Neural cell (in vitro differentiated cells): ENCODE data around the gene SESN1. TPM values are rescaled to one million over a fixed set of nuclear protein-coding genes. Genes with fewer than 3 reads are reported as not detected.

Experiments used
- H2AFZ ChIP-seq: fragments of 200-600, 300-800 bp; sonication (generic), shearing (Covaris generic); 2 replicates; pipeline ENCODE4 v1.6.0; 2014; ENCODE audit warnings: low read depth, mild to moderate bottlenecking, antibody characterized with exemption, low read length, moderate library complexity
- H3F3A ChIP-seq: fragments of 200-600 bp; shearing (Covaris generic); 2 replicates; pipeline ENCODE4 v1.6.1; 2016; ENCODE audit warnings: mild to moderate bottlenecking, moderate library complexity, mixed read lengths, antibody characterized with exemption, low read length; ENCODE audit not compliant: insufficient read depth, poor library complexity, severe bottlenecking
- H3K27ac ChIP-seq: fragments of 200-600, 300-800 bp; sonication (generic), shearing (Covaris generic); 2 replicates; pipeline ENCODE4 v1.5.1; 2014; ENCODE audit warnings: mild to moderate bottlenecking, low read length, moderate library complexity
- H3K27me3 ChIP-seq: fragments of 300-800, 200-600 bp; sonication (generic), shearing (Covaris generic); 2 replicates; pipeline ENCODE4 v1.6.0; 2014; ENCODE audit warnings: mild to moderate bottlenecking, low read depth, low read length, moderate library complexity; ENCODE audit not compliant: insufficient read depth
- H3K36me3 ChIP-seq: fragments of 300-800, 200-600 bp; sonication (generic), shearing (Covaris generic); 2 replicates; pipeline ENCODE4 v1.5.1; 2014; ENCODE audit warnings: mild to moderate bottlenecking, antibody characterized with exemption, low read length, moderate library complexity; ENCODE audit not compliant: insufficient read depth
- H3K4me2 ChIP-seq: fragments of 300-800, 200-600 bp; sonication (generic), shearing (Covaris generic); 2 replicates; pipeline ENCODE4 v1.6.0; 2014; ENCODE audit warnings: mild to moderate bottlenecking, low read length
- H3K4me3 ChIP-seq: fragments of 300-800, 200-600 bp; sonication (generic), shearing (Covaris generic); 2 replicates; pipeline ENCODE4 v1.5.1; 2014; ENCODE audit warnings: mild to moderate bottlenecking, low read length, moderate library complexity
- H3K79me2 ChIP-seq: fragments of 200-600 bp; shearing (Covaris generic); replicated peaks from 2 replicates; pipeline ENCODE4 v1.6.0; 2014; ENCODE audit warnings: mild to moderate bottlenecking, low read length, moderate library complexity; ENCODE audit not compliant: insufficient read depth
- H3K9ac ChIP-seq: fragments of 300-800, 200-600 bp; sonication (generic), shearing (Covaris generic); 2 replicates; pipeline ENCODE4 v1.6.1; 2016; ENCODE audit warnings: mild to moderate bottlenecking, low read length, mixed read lengths
- H3K9me2 ChIP-seq: fragments of 200-600 bp; shearing (Covaris generic); 2 replicates; pipeline ENCODE4 v1.6.1; 2016; ENCODE audit warnings: mild to moderate bottlenecking, low read length, mixed read lengths; ENCODE audit not compliant: insufficient read depth
- H3K9me3 ChIP-seq: fragments of 200-600, 300-800 bp; sonication (generic), shearing (Covaris generic); 2 replicates; pipeline ENCODE4 v1.6.1; 2016; ENCODE audit warnings: mild to moderate bottlenecking, mixed run types, low read length, moderate library complexity, mixed read lengths
- H4K20me1 ChIP-seq: fragments of 200-600 bp; shearing (Covaris generic); 2 replicates; pipeline ENCODE4 v1.6.1; 2016; ENCODE audit warnings: mild to moderate bottlenecking, mixed run types; ENCODE audit not compliant: insufficient read depth
- EP300 ChIP-seq: fragments of 450-650 bp; conservative IDR thresholded peaks from 2 replicates; pipeline ENCODE4 v1.6.1; 2014; ENCODE audit warnings: antibody characterized with exemption, mild to moderate bottlenecking, moderate library complexity; ENCODE audit not compliant: poor library complexity, severe bottlenecking
- EZH2 ChIP-seq: fragments of 200-600, 300-800 bp; shearing (Covaris generic), sonication (generic); IDR thresholded peaks from 2 replicates; pipeline ENCODE4 v1.6.1; 2014; ENCODE audit warnings: antibody characterized with exemption, low read length, borderline replicate concordance, mild to moderate bottlenecking; ENCODE audit not compliant: insufficient read depth, poor library complexity, severe bottlenecking
- MXI1 ChIP-seq: fragments of 450-650 bp; conservative IDR thresholded peaks from 2 replicates; pipeline ENCODE4 v1.6.1; 2014; ENCODE audit warnings: antibody characterized with exemption, mild to moderate bottlenecking; ENCODE audit not compliant: poor library complexity, severe bottlenecking
- POLR2AphosphoS5 ChIP-seq: IDR thresholded peaks from 2 replicates; pipeline ENCODE4 v1.6.1; 2012
- RAD21 ChIP-seq: fragments of 450-650 bp; conservative IDR thresholded peaks from 2 replicates; pipeline ENCODE4 v1.6.1; 2014; ENCODE audit warnings: antibody characterized with exemption, mild to moderate bottlenecking, moderate library complexity
- SMC3 ChIP-seq: fragments of 450-650 bp; conservative IDR thresholded peaks from 2 replicates; pipeline ENCODE4 v1.6.1; 2014; ENCODE audit warnings: antibody characterized with exemption, mild to moderate bottlenecking, moderate library complexity; ENCODE audit not compliant: poor library complexity
- TAF1 ChIP-seq: IDR thresholded peaks from 2 replicates; pipeline ENCODE4 v1.6.1; 2012; ENCODE audit warnings: low read depth
- polyA plus RNA-seq: library from polyadenylated mRNA; depleted of rRNA; stranded (reverse); fragments of >200 nt; gene quantifications from 2 replicates; pipeline ENCODE4 v1.2.3, GENCODE V29; 2014
- TF ChIP-seq, protein P1 (sequence below): fragments of 450-650 bp; IDR thresholded peaks from 2 replicates; pipeline ENCODE4 v1.5.1; 2014; ENCODE audit warnings: antibody characterized with exemption, mild to moderate bottlenecking, moderate library complexity; ENCODE audit not compliant: poor library complexity, severe bottlenecking
- TF ChIP-seq, protein P2 (sequence below): IDR thresholded peaks from 2 replicates; pipeline ENCODE4 v1.6.1; 2012; ENCODE audit warnings: borderline replicate concordance

Gene SESN1
- polyA plus RNA-seq, 1 donor from 2014 or later: 46.4 TPM

DNA sequence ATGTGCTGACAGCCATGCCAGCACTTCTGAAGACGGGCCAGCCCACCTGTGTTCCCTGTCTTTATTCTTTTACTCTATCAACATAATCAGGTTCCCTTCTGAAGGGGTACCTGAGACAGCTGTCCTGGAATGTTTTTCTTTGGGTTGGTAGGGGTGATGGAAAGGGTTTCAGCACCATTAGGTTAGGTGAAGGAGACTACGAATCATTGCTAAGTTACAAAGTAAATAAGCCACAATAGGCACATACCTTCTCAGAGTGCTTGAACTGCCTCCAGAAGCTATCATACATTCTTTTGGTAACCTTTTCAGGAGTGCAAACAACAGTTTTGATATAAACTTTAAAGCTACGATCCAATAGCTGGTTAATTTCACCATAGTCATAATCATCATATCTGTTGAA lies 106.3 kb downstream of the SESN1 start (continued):
- TF ChIP-seq SMC3: no peak

DNA sequence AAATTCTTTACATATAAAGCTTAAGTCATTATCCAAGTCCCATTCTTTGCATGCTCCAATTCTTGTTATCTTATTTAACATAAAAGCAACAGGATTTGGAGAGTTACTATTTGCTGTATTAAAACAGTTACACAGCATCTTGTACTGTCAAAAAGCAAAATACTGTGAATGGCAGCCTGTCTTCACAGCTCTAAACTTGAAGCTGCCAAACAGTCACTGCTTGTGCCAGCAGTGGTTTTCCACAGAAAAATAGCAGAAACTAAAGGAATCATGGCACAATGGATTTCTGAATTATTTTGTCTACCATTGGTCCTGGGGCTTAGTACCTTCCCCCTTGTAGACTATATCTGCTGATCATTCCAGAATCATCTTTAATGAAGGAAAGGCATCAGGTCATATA lies 107.5 kb downstream of the SESN1 start:
- Histone ChIP-seq H3K27me3 (no peaks in the 10 kb centered on the region), H4K20me1 (no peaks in the 10 kb centered on the region), H3K9me3 (no peaks in the 10 kb centered on the region), H3K4me3 (no peak overlapping the region), H3F3A (no peaks in the 10 kb centered on the region), H2AFZ (no peak overlapping the region), H3K9me2 (no peaks in the 10 kb centered on the region), H3K4me2 (no peak overlapping the region), H3K9ac (no peak overlapping the region), H3K27ac (no peak overlapping the region), H3K79me2 (no peaks in the 10 kb centered on the region), H3K36me3 (peaks cover 12% of the 10 kb centered on the region)
- no peak for TF ChIP-seq POLR2AphosphoS5
- TF ChIP-seq SMC3: no peak
- TF ChIP-seq TAF1: no peak
- TF ChIP-seq MXI1: no peak
- no peak for TF ChIP-seq EP300
- no peak for TF ChIP-seq RAD21
- TF ChIP-seq, protein P1, sequence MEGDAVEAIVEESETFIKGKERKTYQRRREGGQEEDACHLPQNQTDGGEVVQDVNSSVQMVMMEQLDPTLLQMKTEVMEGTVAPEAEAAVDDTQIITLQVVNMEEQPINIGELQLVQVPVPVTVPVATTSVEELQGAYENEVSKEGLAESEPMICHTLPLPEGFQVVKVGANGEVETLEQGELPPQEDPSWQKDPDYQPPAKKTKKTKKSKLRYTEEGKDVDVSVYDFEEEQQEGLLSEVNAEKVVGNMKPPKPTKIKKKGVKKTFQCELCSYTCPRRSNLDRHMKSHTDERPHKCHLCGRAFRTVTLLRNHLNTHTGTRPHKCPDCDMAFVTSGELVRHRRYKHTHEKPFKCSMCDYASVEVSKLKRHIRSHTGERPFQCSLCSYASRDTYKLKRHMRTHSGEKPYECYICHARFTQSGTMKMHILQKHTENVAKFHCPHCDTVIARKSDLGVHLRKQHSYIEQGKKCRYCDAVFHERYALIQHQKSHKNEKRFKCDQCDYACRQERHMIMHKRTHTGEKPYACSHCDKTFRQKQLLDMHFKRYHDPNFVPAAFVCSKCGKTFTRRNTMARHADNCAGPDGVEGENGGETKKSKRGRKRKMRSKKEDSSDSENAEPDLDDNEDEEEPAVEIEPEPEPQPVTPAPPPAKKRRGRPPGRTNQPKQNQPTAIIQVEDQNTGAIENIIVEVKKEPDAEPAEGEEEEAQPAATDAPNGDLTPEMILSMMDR: no peak
- TF ChIP-seq EZH2: no peak
- TF ChIP-seq, protein P2, sequence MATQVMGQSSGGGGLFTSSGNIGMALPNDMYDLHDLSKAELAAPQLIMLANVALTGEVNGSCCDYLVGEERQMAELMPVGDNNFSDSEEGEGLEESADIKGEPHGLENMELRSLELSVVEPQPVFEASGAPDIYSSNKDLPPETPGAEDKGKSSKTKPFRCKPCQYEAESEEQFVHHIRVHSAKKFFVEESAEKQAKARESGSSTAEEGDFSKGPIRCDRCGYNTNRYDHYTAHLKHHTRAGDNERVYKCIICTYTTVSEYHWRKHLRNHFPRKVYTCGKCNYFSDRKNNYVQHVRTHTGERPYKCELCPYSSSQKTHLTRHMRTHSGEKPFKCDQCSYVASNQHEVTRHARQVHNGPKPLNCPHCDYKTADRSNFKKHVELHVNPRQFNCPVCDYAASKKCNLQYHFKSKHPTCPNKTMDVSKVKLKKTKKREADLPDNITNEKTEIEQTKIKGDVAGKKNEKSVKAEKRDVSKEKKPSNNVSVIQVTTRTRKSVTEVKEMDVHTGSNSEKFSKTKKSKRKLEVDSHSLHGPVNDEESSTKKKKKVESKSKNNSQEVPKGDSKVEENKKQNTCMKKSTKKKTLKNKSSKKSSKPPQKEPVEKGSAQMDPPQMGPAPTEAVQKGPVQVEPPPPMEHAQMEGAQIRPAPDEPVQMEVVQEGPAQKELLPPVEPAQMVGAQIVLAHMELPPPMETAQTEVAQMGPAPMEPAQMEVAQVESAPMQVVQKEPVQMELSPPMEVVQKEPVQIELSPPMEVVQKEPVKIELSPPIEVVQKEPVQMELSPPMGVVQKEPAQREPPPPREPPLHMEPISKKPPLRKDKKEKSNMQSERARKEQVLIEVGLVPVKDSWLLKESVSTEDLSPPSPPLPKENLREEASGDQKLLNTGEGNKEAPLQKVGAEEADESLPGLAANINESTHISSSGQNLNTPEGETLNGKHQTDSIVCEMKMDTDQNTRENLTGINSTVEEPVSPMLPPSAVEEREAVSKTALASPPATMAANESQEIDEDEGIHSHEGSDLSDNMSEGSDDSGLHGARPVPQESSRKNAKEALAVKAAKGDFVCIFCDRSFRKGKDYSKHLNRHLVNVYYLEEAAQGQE: no peak

DNA sequence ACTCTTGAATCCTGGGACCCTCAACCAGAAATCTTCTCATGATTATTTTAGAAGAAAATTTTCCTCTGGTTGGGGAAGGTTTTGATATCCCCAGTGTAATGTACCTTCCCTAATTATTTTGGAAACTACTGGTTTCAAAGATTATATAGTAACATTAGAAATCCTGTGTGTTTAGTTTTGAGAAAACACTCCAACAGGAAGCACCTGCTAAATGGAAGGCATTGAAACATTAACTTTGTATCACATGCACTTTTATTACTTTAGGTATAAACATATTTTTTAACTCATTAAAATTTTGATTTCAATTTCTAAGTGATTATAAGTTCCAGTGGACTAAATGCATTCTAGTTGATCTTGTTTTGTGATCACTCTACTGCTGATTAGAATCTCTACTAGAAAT lies 109.3 kb downstream of the SESN1 start:
- Histone ChIP-seq H3K27ac (no peak overlapping the region), H2AFZ (no peak overlapping the region), H3K27me3 (no peaks in the 10 kb centered on the region), H3K9ac (no peak overlapping the region), H3K4me3 (no peak overlapping the region), H3K79me2 (no peaks in the 10 kb centered on the region), H3K9me3 (no peaks in the 10 kb centered on the region), H4K20me1 (no peaks in the 10 kb centered on the region), H3K4me2 (no peak overlapping the region), H3K36me3 (peaks cover 12% of the 10 kb centered on the region), H3K9me2 (no peaks in the 10 kb centered on the region), H3F3A (no peaks in the 10 kb centered on the region)
- TF ChIP-seq, protein P1: no peak
- TF ChIP-seq MXI1 (no peak), EZH2 (no peak), EP300 (no peak), POLR2AphosphoS5 (no peak), TAF1 (no peak), RAD21 (no peak), SMC3 (no peak)
- TF ChIP-seq, protein P2: no peak
